ENCODE measurements around the gene SEMA5A. TPM values are rescaled to one million over a fixed set of nuclear protein-coding genes. Genes with fewer than 3 reads are reported as not detected.

Gene SEMA5A
- polyA plus RNA-seq, 4 donors, result 13.2 to 39.5 (median 36.3) TPM

- no peak for DNase-seq (ENCODE audit: low read depth in 4 of 4, low spot score in 3 of 4)
These were observed 257.6 kb downstream of the SEMA5A start for GRCh38 chr5:9288234-9288633.

- no peak for DNase-seq (ENCODE audit: low read depth in 4 of 4, low spot score in 3 of 4)
These were observed 261.0 kb downstream of the SEMA5A start for GRCh38 chr5:9284781-9285307.

- no peak for DNase-seq (ENCODE audit: low read depth in 4 of 4, low spot score in 3 of 4)
These were observed 261.6 kb downstream of the SEMA5A start for GRCh38 chr5:9284272-9284671.

GRCh38 chr5:9283473-9283872, 262.4 kb downstream of the SEMA5A start:
- no peak for DNase-seq (ENCODE audit: low read depth in 4 of 4, low spot score in 3 of 4)

DNA sequence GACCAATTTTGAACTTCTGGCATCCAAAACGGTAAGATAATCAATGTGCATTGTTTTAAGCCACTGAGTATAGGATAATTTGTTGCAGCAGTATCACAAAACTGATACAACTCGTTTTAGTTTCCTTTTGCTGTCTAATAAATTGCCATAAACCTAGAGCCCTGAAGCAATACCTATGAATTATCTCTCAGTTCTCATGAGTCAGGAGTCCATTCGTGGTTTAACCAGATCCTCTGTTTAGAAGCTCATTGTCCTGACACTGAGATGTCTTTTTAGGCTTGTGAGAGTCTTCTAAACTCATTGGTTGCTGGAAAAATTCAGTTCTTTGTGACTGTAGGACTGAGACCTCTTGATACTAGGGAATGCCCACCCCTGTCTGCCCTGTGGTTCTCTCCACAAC, 262.9 kb downstream of the SEMA5A start:
- no peak for DNase-seq (ENCODE audit: low read depth in 4 of 4, low spot score in 3 of 4)

- no peak for DNase-seq (ENCODE audit: low read depth in 4 of 4, low spot score in 3 of 4)
These were observed 263.7 kb downstream of the SEMA5A start for GRCh38 chr5:9282211-9282610.

DNA sequence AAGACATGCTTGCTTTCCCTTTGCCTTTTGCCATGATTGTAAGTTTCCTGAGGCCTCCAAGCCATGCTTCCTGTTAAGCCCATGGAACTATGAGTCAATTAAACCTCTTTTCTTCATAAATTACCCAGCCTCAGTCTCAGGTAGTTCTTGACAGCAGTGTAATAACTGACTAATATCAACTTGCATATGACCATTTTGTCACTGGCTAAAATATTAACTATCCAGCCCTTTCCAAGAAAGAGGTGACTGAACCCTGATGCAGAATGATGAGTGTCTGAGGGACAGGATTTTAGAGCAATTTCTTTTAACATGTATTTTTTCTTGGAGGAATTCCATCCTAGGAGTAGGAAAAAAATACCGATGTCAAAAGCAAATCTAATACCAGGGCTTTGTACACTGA, 266.1 kb downstream of the SEMA5A start:
- DNase-seq (ENCODE audit: low read depth in 4 of 4, low spot score in 3 of 4), result no peak

DNA sequence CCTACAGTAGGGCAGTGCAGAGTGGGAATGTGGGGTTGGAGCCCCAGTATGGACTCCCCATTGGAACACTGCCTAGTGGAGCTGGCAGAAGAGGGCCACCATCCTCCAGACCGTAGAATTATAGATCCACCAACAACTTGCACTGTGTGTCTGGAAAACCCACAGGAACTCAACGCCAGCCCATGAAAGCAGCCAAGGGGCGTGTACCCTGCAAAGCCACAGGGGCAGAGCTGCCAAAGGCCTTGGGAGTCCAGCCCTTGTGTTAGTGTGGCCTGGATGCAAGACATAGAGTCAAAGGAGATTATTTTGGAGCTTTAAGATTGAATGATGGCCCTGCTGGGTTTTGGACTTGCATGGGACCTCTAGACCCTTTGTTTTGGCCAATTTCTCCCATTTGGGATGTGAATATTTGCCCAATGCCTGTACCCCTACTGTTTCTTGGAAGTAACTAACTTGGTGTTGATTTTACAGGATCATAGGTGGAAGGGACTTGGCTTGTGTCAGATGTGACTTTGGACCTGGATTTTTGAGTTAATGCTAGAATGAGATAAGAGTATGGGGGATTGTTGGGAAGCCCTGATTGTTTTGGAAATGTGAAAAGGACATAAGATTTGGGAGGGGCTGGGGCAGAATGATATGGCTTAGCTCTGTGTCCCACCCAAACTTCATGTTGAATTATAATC, 266.8 kb downstream of the SEMA5A start:
- no peak for DNase-seq (ENCODE audit: low read depth in 4 of 4, low spot score in 3 of 4)

DNA sequence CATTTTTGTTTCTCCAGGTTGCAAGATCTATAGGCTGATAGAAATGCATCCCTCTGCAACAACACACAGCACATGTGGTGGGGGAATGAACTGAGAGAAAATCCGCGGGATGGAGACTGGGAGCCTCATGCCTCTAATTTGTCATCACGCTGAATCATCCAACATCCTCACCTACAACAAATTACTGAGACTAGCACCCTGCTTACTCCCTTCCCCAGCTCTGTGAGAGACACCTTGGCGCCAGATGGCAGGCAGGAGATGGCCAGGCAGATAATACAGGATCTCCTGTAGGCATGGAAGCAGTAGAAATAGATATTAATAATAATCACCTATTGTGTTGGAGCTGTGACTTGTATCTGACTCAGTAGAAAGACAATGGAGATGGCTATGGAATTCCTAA, 276.9 kb downstream of the SEMA5A start:
- DNase-seq (ENCODE audit: low read depth in 4 of 4, low spot score in 3 of 4), result no peak

- DNase-seq (ENCODE audit: low read depth in 4 of 4, low spot score in 3 of 4), result no peak
These were observed 277.6 kb downstream of the SEMA5A start for GRCh38 chr5:9268226-9268625.

DNA sequence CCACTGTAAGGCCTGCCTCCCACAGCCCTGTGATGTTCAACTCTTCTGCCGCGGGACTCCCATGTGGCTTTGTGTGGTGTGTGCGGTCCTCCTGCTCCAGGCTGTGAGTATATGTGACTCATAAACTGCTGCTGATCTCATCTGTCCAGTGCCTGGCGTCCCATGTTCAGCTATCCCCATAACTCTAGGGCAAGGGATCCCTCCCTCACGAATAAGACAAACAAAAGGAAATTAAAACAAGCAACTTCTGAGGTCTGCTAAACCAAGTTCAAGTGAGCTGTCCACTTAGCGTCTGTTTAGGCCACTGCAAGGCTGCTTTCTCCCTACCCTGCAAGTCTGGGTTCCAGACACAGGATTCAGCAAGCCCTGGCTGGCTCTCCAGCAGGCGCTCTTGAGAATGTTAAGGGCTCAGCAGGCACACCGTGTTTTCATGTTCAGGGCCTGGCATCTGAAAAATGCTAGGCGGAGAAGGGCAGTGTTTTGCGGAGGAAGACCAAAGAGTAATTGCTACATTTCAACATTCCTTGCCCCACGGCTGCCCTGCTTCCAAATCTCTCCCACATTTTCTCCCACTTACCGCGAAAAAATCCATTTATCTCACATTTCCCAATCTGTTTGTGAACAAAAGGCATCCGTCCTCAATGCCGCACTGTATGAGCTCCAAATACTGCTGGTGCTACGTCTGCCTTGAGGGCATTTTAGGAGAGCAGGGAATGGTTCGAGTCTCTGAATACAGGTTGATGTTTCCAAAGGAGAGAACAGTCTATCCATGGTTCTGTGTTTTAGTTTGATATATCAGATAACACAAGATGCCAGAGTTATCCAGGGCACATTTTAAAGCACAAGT, 280.2 kb downstream of the SEMA5A start:
- DNase-seq (ENCODE audit: low read depth in 4 of 4, low spot score in 3 of 4), result peak in 1 of 4 donors; percentile 12

- DNase-seq (ENCODE audit: low read depth in 4 of 4, low spot score in 3 of 4), result no peak
These were observed 281.6 kb downstream of the SEMA5A start for GRCh38 chr5:9264301-9264700.

DNA sequence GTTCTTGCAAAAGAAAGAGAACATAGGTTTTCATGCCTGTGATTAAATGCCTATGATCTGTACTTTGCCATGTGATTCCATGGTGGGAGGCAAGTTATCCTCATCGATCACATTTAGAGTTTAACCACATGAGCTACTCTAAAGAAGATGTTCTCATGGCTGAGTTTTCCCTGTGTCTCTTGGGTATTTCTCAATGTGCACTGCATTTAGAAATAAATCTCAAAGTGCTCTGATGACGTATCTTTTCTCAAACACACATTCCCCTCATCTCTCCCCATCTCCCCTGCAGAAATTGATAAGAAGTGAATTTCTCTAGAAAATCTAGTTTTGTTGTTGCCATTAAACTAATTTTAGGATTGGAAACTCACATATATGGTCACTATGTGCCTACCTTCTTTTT, 282.2 kb downstream of the SEMA5A start:
- DNase-seq (ENCODE audit: low read depth in 4 of 4, low spot score in 3 of 4), result no peak

- DNase-seq (ENCODE audit: low read depth in 4 of 4, low spot score in 3 of 4), result no peak
These were observed 294.4 kb downstream of the SEMA5A start for GRCh38 chr5:9251379-9251980.

GRCh38 chr5:9249231-9249630, 296.6 kb downstream of the SEMA5A start:
- no peak for DNase-seq (ENCODE audit: low read depth in 4 of 4, low spot score in 3 of 4)

- no peak for DNase-seq (ENCODE audit: low read depth in 4 of 4, low spot score in 3 of 4)
These were observed 300.8 kb downstream of the SEMA5A start for GRCh38 chr5:9245071-9245470.

DNA sequence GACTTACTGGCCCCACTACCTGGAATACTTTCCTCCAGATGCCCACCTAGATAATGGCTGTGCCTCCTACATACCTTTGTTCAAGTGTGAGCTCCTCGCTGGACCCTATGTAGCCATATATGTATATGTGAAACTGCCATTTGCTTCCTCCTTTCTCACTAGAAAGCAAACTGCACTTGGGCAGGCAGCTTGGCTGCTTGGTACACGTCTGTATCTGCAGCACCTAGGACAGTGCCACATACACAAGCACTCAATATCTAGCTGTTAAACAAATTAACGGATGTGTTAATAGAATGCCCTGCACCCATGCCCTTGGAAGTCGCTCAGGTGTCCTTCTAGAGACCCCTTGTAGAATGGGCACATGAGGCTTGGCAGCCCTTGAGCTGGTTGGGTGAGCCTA, 301.5 kb downstream of the SEMA5A start:
- DNase-seq (ENCODE audit: low read depth in 4 of 4, low spot score in 3 of 4), result no peak

DNA sequence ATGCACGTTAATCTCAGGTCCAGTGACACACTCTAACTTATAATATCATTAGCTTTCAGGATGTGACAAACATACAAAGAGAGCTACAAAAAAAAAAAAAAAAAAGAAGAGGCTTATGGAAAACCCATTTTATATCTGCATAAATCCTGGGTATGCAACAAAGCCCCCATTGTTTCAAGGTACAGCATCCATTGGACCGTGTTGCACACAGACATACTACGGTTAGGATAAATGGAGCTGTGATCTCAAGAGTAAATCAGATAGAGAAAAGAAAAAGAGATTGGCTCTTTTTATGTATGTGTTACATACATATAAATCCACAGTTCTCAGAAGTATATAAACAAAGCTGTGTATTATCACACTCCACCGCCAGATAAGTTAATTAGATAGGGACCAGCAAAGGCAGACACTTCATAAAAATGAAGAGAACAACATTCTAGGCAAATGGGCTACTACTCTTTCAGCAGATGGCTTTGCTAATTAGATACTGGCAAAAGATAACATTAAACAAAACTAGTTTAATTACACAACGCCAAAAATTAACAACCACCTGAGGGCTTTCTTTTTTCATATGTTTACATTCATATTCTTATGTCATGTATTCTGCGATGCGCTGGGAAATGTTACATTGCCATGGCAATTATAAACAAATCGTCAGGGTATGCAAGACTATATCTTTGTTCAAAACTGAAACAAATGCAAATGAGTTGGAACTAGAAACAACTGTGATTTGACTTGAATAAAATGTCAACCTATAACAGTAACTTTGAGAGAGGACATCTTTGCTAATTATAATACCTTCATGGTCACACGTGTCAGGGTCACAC, 304.2 kb downstream of the SEMA5A start:
- DNase-seq (ENCODE audit: low read depth in 4 of 4, low spot score in 3 of 4), result no peak

DNA sequence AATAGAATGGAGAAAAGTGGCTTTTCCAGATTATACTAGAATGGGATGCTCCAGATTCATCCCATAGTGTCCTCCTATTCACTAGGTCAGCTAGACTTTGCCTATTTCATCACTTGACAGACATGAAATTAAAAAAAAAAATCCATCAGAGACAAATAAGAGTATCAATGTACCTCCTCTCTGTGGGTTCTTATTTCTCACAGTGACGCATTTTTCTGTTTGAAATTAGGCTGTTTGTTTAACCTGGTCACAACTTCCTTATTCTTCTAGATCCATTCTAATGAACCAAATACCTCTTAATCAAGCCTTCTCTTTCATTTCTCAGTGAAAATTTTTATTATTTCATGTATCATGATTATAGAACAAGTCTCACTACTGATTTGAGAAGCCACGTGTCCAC, 305.4 kb downstream of the SEMA5A start:
- no peak for DNase-seq (ENCODE audit: low read depth in 4 of 4, low spot score in 3 of 4)

- DNase-seq (ENCODE audit: low read depth in 4 of 4, low spot score in 3 of 4), result no peak
These were observed 306.2 kb downstream of the SEMA5A start for GRCh38 chr5:9239626-9240025.

DNA sequence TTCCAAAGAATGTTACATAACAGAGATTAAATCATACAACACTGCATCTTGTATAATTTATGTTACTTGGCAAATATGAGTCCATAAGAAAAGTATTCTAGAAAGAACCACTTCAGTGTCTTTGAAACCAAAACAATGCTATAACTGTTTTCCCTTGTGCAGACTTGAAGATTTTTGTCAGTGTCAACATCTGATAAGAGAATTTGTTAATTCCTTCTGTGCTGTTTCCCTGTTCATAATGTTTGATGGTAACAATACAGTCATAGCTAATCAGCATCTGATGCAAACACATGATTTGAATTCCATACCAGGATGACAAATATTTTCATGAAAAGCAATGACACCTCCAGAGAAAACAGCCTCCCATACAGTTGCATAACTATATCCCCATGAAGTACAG, 306.8 kb downstream of the SEMA5A start:
- DNase-seq (ENCODE audit: low read depth in 4 of 4, low spot score in 3 of 4), result no peak
